H9 (cell line): Measurements from ENCODE around the gene CASK. TPM values are rescaled to one million over a fixed set of nuclear protein-coding genes. Genes with fewer than 3 reads are reported as not detected.

ENCODE experiments used
- DNase-seq: peaks from one replicate; pipeline ENCODE4 v3.0.0-alpha.2; 2017
- H2AFZ ChIP-seq: one replicate; pipeline ENCODE4 v1.6.1; 2013; ENCODE audit warnings: mild to moderate bottlenecking, low read length, control low read depth, moderate library complexity
- H2AK5ac ChIP-seq: 2 replicates; pipeline ENCODE4 v1.6.1; 2013; ENCODE audit warnings: low read length, control low read depth, mixed read lengths; ENCODE audit not compliant: insufficient read length
- H2BK120ac ChIP-seq: one replicate; pipeline ENCODE4 v1.6.1; 2013; ENCODE audit warnings: low read depth, mild to moderate bottlenecking, low read length, control low read depth, inconsistent platforms; ENCODE audit not compliant: poor library complexity, severe bottlenecking
- H2BK12ac ChIP-seq: 2 replicates; pipeline ENCODE4 v1.6.1; 2013; ENCODE audit warnings: low read length, control low read depth, mixed read lengths, low read depth; ENCODE audit not compliant: insufficient read length
- H2BK15ac ChIP-seq: 2 replicates; pipeline ENCODE4 v1.6.1; 2013; ENCODE audit warnings: low read depth, low read length, control low read depth
- H2BK20ac ChIP-seq: one replicate; pipeline ENCODE4 v1.6.1; 2013; ENCODE audit warnings: low read depth, mild to moderate bottlenecking, low read length, control low read depth, inconsistent platforms; ENCODE audit not compliant: poor library complexity, severe bottlenecking
- H2BK5ac ChIP-seq: 2 replicates; pipeline ENCODE4 v1.6.1; 2013; ENCODE audit warnings: low read length, control low read depth, mixed read lengths; ENCODE audit not compliant: insufficient read length
- H3K14ac ChIP-seq: 2 replicates; pipeline ENCODE4 v1.6.1; 2013; ENCODE audit warnings: low read length, control low read depth; ENCODE audit not compliant: insufficient read depth
- H3K18ac ChIP-seq: 2 replicates; pipeline ENCODE4 v1.6.1; 2013; ENCODE audit warnings: low read depth, mild to moderate bottlenecking, mixed read lengths, low read length, control low read depth; ENCODE audit not compliant: insufficient read length
- H3K23ac ChIP-seq: 2 replicates; pipeline ENCODE4 v1.6.1; 2013; ENCODE audit warnings: low read length, control low read depth, mixed read lengths, low read depth; ENCODE audit not compliant: insufficient read length
- H3K23me2 ChIP-seq: 2 replicates; pipeline ENCODE4 v1.6.1; 2013; ENCODE audit warnings: low read depth, mild to moderate bottlenecking, mixed read lengths, low read length, control low read depth; ENCODE audit not compliant: insufficient read length, poor library complexity, severe bottlenecking
- H3K27ac ChIP-seq: 2 replicates; pipeline ENCODE4 v1.5.1; 2013; ENCODE audit warnings: low read length, control low read depth, mixed read lengths, low read depth; ENCODE audit not compliant: insufficient read length
- H3K27me3 ChIP-seq: 2 replicates; pipeline ENCODE4 v1.6.1; 2013; ENCODE audit warnings: low read length, control low read depth, inconsistent platforms; ENCODE audit not compliant: insufficient read depth
- H3K4ac ChIP-seq: 2 replicates; pipeline ENCODE4 v1.6.1; 2013; ENCODE audit warnings: low read depth, mild to moderate bottlenecking, control low read depth, inconsistent platforms, low read length, moderate library complexity
- H3K4me1 ChIP-seq: 2 replicates; pipeline ENCODE4 v1.6.1; 2013; ENCODE audit warnings: low read length, control low read depth, inconsistent platforms; ENCODE audit not compliant: insufficient read depth
- H3K4me2 ChIP-seq: 2 replicates; pipeline ENCODE4 v1.6.1; 2013; ENCODE audit warnings: low read length, control low read depth, mixed read lengths; ENCODE audit not compliant: insufficient read length, insufficient read depth
- H3K56ac ChIP-seq: 2 replicates; pipeline ENCODE4 v1.6.1; 2013; ENCODE audit warnings: low read depth, mild to moderate bottlenecking, mixed read lengths, low read length, control low read depth; ENCODE audit not compliant: insufficient read length
- H3K79me1 ChIP-seq: 2 replicates; pipeline ENCODE4 v1.6.1; 2013; ENCODE audit warnings: low read depth, mild to moderate bottlenecking, moderate library complexity, low read length, control low read depth, inconsistent platforms; ENCODE audit not compliant: insufficient read depth, poor library complexity, severe bottlenecking
- H3K79me2 ChIP-seq: 2 replicates; pipeline ENCODE4 v1.6.1; 2013; ENCODE audit warnings: low read length, control low read depth, inconsistent platforms; ENCODE audit not compliant: insufficient read depth
- H3K9ac ChIP-seq: 2 replicates; pipeline ENCODE4 v1.6.1; 2013; ENCODE audit warnings: low read length, control low read depth, mixed read lengths; ENCODE audit not compliant: insufficient read length; ENCODE audit errors: extremely low read depth
- H3K9me3 ChIP-seq: one replicate; pipeline ENCODE4 v1.6.1; 2013; ENCODE audit warnings: low read depth, low read length, inconsistent platforms; ENCODE audit not compliant: control insufficient read depth
- H3T11ph ChIP-seq: one replicate; pipeline ENCODE4 v1.6.1; 2013; ENCODE audit warnings: mild to moderate bottlenecking, low read length, control low read depth, inconsistent platforms
- H4K20me1 ChIP-seq: one replicate; pipeline ENCODE4 v1.6.1; 2013; ENCODE audit not compliant: control insufficient read depth, insufficient read length, insufficient read depth
- H4K5ac ChIP-seq: 2 replicates; pipeline ENCODE4 v1.6.1; 2013; ENCODE audit warnings: low read depth, mild to moderate bottlenecking, mixed read lengths, low read length, control low read depth; ENCODE audit not compliant: insufficient read length
- H4K8ac ChIP-seq: replicated peaks from 2 replicates; pipeline ENCODE4 v1.6.1; 2013; ENCODE audit warnings: low read length, control low read depth, mixed read lengths, low read depth; ENCODE audit not compliant: insufficient read length
- H4K91ac ChIP-seq: 2 replicates; pipeline ENCODE4 v1.6.1; 2013; ENCODE audit warnings: low read depth, mild to moderate bottlenecking, moderate library complexity, mixed read lengths, low read length, control low read depth; ENCODE audit not compliant: insufficient read length
- H3K27ac Mint-ChIP-seq, 3 experiments: 2 replicates in 2 of 3; 3 replicates in 1 of 3; pipeline ENCODE4 v1.8.0; 2020 to 2021; ENCODE audit warnings: mixed read lengths in 3 of 3, mild to moderate bottlenecking in 1 of 3, moderate library complexity in 1 of 3
- H3K27me3 Mint-ChIP-seq: 2 replicates; pipeline ENCODE4 v1.8.0; 2021; ENCODE audit warnings: low read depth, mild to moderate bottlenecking, moderate library complexity, mixed read lengths
- H3K36me3 Mint-ChIP-seq, 3 experiments: 2 replicates in 2 of 3; 3 replicates in 1 of 3; pipeline ENCODE4 v1.8.0; 2020 to 2021; ENCODE audit warnings: low read depth in 3 of 3, mixed read lengths in 3 of 3; ENCODE audit not compliant: insufficient read depth in 1 of 3
- H3K4me1 Mint-ChIP-seq, 2 experiments: 2 replicates each; pipeline ENCODE4 v1.8.0; 2020; ENCODE audit warnings: mixed read lengths in 2 of 2
- H3K4me3 Mint-ChIP-seq, 2 experiments: 2 replicates in 1 of 2; 3 replicates in 1 of 2; pipeline ENCODE4 v1.8.0; 2020 to 2021; ENCODE audit warnings: mild to moderate bottlenecking in 2 of 2, mixed read lengths in 2 of 2, moderate library complexity in 1 of 2
- H3K9me3 Mint-ChIP-seq, 2 experiments: 2 replicates in 1 of 2; 3 replicates in 1 of 2; pipeline ENCODE4 v1.8.0; 2020; ENCODE audit warnings: mild to moderate bottlenecking in 2 of 2, mixed read lengths in 2 of 2, moderate library complexity in 1 of 2
- CTCF ChIP-seq: fragments of 200-600 bp; sonication (generic); conservative IDR thresholded peaks from 3 replicates; pipeline ENCODE4 v1.8.0; 2021; ENCODE audit warnings: antibody characterized with exemption, mild to moderate bottlenecking
- WGBS: extraction: QIAGEN DNeasy Blood & Tissue Kit; methylation state at CpG from one replicate; pipeline ENCODE4 v1.1.7; 2013; ENCODE audit warnings: missing lambda C conversion rate, low lambda C conversion rate, mixed read lengths; ENCODE audit not compliant: insufficient read length; ENCODE audit errors: extremely low coverage; 5-methylcytosine and 5-hydroxymethylcytosine counted together
- total RNA-seq: library from RNA; stranded (reverse); gene quantifications from 2 replicates; pipeline ENCODE4 v1.2.1, GENCODE V29; 2021

Gene CASK
- total RNA-seq, 1 experiment from 2014 or later: 44.1 TPM

DNA sequence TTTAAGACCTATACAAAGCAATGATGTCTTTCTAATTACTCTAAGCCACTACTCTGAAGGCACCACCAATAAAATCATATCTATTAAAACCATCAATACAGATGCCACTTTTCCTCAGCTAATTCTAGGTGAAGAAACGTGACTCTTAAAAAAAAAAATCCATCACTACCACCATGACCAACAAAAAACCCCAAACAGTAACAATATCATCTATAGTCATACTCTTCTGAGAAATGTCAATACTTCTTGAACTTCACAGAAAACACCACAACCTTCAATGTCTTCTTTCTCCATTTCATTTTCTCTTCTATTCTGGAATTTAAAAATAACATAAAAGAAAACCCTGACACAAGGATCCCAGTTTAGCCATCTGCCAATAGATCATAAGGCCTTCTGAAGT, 35.7 kb downstream of the CASK start:
- Mint-ChIP-seq H3K4me3 (no peak overlapping the region), H3K9me3 (peaks cover 26 to 30% of the 10 kb centered on the region in 2 experiments), H3K27me3 (no peaks in the 10 kb centered on the region), H3K36me3 (peaks cover 4 to 12% (median 6%) of the 10 kb centered on the region in 3 experiments; a peak in 6 of 7 replicates), H3K27ac (no peak overlapping the region), H3K4me1 (peaks cover 0 to 6% of the 10 kb centered on the region in 2 experiments; a peak in 1 of 4 replicates)
- H3T11ph ChIP-seq: no peak overlapping the region
- H3K9ac ChIP-seq: no peak overlapping the region
- WGBS: no CpG with 5 or more reads among the region's 1 CpG
- H3K23me2 ChIP-seq: no peaks in the 10 kb centered on the region
- no peak overlapping the region for H2BK20ac ChIP-seq
- no peak overlapping the region for H2BK12ac ChIP-seq
- peaks cover 4% of the 10 kb centered on the region for H3K79me1 ChIP-seq
- no peak overlapping the region for H3K4ac ChIP-seq
- no peak overlapping the region for H3K56ac ChIP-seq
- H3K14ac ChIP-seq: no peak overlapping the region
- H2BK5ac ChIP-seq: no peak overlapping the region
- no peak overlapping the region for H3K27ac ChIP-seq
- H2BK120ac ChIP-seq: no peak overlapping the region
- H3K18ac ChIP-seq: no peak overlapping the region
- H2AFZ ChIP-seq: no peak overlapping the region
- H3K4me2 ChIP-seq: no peak overlapping the region
- no peak overlapping the region for H3K23ac ChIP-seq
- no peak for TF ChIP-seq CTCF
- H3K79me2 ChIP-seq: peaks cover 2% of the 10 kb centered on the region; the same call in 1 of the 2 replicates
- H4K8ac ChIP-seq: no peak overlapping the region
- no peak overlapping the region for H2AK5ac ChIP-seq
- DNase-seq: no peak
- H3K9me3 ChIP-seq: no peaks in the 10 kb centered on the region
- no peak overlapping the region for H2BK15ac ChIP-seq
- no peaks in the 10 kb centered on the region for H4K20me1 ChIP-seq
- no peak overlapping the region for H4K5ac ChIP-seq
- H3K27me3 ChIP-seq: no peaks in the 10 kb centered on the region
- no peaks in the 10 kb centered on the region for H3K4me1 ChIP-seq
- H4K91ac ChIP-seq: no peak overlapping the region
